Immature natural killer cell (primary cell): Measurements from ENCODE around the gene LRMDA. TPM values are rescaled to one million over a fixed set of nuclear protein-coding genes. Genes with fewer than 3 reads are reported as not detected.

ENCODE experiments used
- DNase-seq, 3 donors: peaks; one replicate each; pipeline ENCODE4 v3.0.0; 2022; ENCODE audit warnings: mixed read lengths in 1 of 3
- H3K27ac Mint-ChIP-seq, 6 donors: one replicate each; pipeline ENCODE4 v1.8.0; 2020; ENCODE audit warnings: mixed read lengths in 6 of 6, mild to moderate bottlenecking in 5 of 6, inconsistent platforms in 4 of 6, moderate library complexity in 3 of 6
- H3K27me3 Mint-ChIP-seq, 3 donors: one replicate each; pipeline ENCODE4 v1.8.0; 2020 to 2021; ENCODE audit warnings: low read depth in 3 of 3, mild to moderate bottlenecking in 3 of 3, mixed read lengths in 3 of 3, moderate library complexity in 3 of 3, inconsistent platforms in 1 of 3
- H3K36me3 Mint-ChIP-seq, 3 donors: one replicate each; pipeline ENCODE4 v1.8.0; 2020; ENCODE audit warnings: mixed read lengths in 3 of 3, inconsistent platforms in 2 of 3, mild to moderate bottlenecking in 2 of 3
- H3K4me1 Mint-ChIP-seq, 2 donors: one replicate each; pipeline ENCODE4 v1.8.0; 2020; ENCODE audit warnings: inconsistent platforms in 2 of 2, mild to moderate bottlenecking in 2 of 2, mixed read lengths in 2 of 2, moderate library complexity in 1 of 2
- H3K4me3 Mint-ChIP-seq, 5 donors: one replicate each; pipeline ENCODE4 v1.8.0; 2020; ENCODE audit warnings: mild to moderate bottlenecking in 5 of 5, mixed read lengths in 5 of 5, inconsistent platforms in 3 of 5, moderate library complexity in 3 of 5
- H3K9me3 Mint-ChIP-seq, 6 donors: one replicate each; pipeline ENCODE4 v1.8.0; 2020; ENCODE audit warnings: mild to moderate bottlenecking in 6 of 6, mixed read lengths in 6 of 6, inconsistent platforms in 4 of 6, moderate library complexity in 3 of 6
- polyA plus RNA-seq, 3 donors: library from polyadenylated mRNA; unstranded; fragments of 300-500 nt; fragmentation: Illumina TruSeq; gene quantifications; one replicate each; pipeline ENCODE4 v1.2.3, GENCODE V29; 2021

The LRMDA gene
- polyA plus RNA-seq, 3 donors from 2014 or later, result 1.7 to 14.2 (median 2.3) TPM

DNA sequence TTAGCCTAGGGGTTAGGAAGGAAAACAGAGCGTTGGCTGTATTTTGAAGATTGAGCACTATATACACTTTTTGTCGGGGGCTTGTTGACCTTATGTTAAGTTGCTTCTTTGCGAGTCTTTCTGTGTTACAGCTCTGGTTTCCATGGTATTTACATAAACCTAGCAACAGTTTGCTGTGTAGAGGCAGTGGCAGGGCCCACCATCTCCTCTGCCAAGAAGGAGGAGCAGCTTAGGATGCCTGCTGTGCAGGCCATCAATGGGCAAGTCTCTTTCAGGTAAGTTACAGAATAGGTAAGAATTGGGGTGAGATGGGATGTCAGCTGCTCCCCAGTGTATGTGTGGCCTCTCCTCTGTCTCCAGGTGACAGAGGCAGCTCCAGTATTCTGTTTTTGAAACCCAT, 485.5 kb downstream of the LRMDA start:
- Mint-ChIP-seq H3K4me3 (no peak overlapping the region), H3K27ac (no peak overlapping the region), H3K36me3 (no peaks in the 10 kb centered on the region), H3K9me3 (no peaks in the 10 kb centered on the region), H3K4me1 (no peaks in the 10 kb centered on the region), H3K27me3 (peaks cover 2 to 6% (median 4%) of the 10 kb centered on the region in 3 donors)
- DNase-seq, result no peak

DNA sequence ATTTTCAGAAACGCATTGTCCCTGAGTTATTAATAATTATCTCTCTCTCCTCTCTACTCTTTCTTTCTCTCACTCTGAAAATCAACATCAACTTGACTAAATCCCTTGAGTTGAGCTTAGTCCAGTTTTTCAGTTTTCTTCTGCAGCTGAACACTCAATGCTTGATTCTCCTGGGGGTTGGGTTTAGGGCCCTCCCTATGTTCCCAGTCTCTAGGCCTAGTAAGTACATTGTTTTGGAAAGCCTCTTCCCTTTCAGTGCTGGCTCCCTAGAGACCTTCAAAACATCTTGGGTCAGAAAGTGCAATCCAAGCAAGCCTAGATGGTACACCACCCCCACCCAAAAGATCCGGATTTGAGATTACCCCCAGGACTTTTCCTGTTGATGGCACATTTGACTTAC, 488.5 kb downstream of the LRMDA start:
- Mint-ChIP-seq H3K27ac (no peak overlapping the region), H3K9me3 (peaks cover 0 to 5% (median 0%) of the 10 kb centered on the region in 6 donors), H3K4me3 (no peak overlapping the region), H3K36me3 (no peaks in the 10 kb centered on the region), H3K27me3 (peaks cover 0 to 4% (median 3%) of the 10 kb centered on the region in 3 donors), H3K4me1 (no peaks in the 10 kb centered on the region)
- DNase-seq, result no peak

DNA sequence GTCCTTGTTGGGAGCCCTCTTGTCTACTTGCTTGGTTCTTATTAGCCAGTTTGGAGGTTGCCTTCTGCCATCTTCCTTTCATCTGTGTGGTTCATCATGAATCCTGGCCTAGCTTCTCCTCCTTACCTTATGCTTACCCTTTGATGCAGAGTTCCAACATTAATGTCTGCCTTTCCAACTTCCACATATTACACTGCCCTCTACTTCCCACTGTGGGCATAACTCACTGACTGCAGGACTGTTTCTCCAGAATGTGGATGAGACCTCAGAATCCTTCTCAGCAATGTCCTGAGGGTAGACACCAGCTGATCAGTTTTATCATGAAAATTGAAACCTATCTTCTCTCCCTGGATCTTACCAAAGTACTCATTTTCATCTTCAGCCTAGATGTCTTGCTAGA, 491.0 kb downstream of the LRMDA start:
- DNase-seq, result no peak
- Mint-ChIP-seq H3K4me3 (no peak overlapping the region), H3K4me1 (no peaks in the 10 kb centered on the region), H3K9me3 (peaks cover 0 to 5% (median 0%) of the 10 kb centered on the region in 6 donors), H3K36me3 (no peaks in the 10 kb centered on the region), H3K27me3 (peaks cover 0 to 4% (median 3%) of the 10 kb centered on the region in 3 donors), H3K27ac (no peak overlapping the region)

DNA sequence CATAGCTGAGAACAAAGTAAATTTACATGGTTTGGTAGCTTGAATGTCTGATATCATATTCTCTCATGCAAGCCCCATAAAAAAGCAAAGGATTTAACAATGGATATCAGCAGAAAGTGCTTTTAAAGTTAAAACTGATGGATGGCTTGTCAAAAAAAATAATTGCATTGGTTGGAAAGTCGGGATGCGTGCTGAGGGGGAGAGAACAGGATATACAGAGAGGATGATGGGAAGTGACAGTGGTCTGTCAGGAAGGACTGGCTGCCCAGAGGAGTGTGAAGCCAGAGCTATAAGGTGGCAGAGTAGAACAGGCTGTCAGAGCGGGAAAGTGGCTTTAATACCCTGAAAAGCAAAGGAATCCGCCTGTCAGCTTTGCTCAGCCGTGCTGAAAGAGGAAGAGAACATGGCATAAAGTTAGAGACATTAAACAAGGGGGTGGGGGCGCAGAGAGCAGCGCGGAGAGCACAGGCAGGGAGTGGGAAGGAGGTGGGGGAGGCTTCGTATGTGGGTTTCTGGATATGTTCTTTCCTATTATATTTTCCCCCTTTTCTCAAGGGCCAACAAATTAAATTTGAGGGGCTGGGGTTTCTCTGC, 493.0 kb downstream of the LRMDA start:
- Mint-ChIP-seq H3K36me3 (no peaks in the 10 kb centered on the region), H3K4me3 (no peak overlapping the region), H3K4me1 (no peaks in the 10 kb centered on the region), H3K9me3 (peaks cover 0 to 5% (median 0%) of the 10 kb centered on the region in 6 donors), H3K27ac (no peak overlapping the region), H3K27me3 (peaks cover 0 to 4% (median 1%) of the 10 kb centered on the region in 3 donors)
- DNase-seq, result no peak

DNA sequence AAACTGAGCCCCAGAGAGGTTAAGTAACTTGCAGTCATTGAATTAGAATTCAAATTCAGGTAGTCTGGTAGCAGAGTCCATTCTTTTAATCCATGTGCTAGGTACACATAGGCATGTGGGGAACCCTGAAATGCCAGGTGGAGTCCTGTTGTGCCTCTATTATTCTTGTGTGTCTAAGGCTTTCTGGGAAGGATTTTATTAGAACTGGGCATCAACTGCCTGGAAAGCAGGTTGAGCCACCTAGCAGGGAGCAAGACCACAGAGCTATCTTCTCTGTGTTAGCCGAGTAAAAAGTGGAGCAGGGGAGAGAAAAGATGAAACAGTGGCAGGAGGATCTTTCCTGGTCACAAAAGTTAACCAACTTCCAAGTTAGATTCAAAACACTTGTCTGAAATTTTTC, 494.6 kb downstream of the LRMDA start:
- DNase-seq, result no peak
- Mint-ChIP-seq H3K27me3 (peaks cover 0 to 3% (median 0%) of the 10 kb centered on the region in 3 donors), H3K27ac (no peak overlapping the region), H3K9me3 (peaks cover 0 to 5% (median 0%) of the 10 kb centered on the region in 6 donors), H3K4me3 (no peak overlapping the region), H3K36me3 (no peaks in the 10 kb centered on the region), H3K4me1 (no peaks in the 10 kb centered on the region)

DNA sequence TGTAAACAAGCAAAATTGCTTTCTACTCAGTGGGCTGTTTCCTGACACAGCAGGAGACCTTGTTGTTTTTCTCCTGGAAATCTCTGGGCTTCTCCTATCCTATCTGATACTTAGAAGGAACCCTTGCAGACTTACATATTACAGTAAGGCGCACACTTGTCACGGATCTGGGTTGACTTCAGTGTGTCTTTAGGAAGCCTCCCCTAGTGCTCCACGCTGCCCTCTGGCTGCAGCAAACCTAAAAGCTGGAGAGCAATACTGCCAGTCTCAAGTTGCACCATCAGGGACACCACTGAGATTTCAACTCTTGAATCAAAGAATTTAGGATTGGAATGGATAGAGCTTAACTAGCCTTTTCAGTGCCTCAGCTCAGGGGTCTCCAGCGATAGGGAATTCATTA, 495.3 kb downstream of the LRMDA start:
- no peak overlapping the region for H3K27ac Mint-ChIP-seq
- H3K4me1 Mint-ChIP-seq, result no peaks in the 10 kb centered on the region
- H3K36me3 Mint-ChIP-seq, result no peaks in the 10 kb centered on the region
- H3K4me3 Mint-ChIP-seq, result no peak overlapping the region
- H3K9me3 Mint-ChIP-seq, result peaks cover 0 to 5% (median 0%) of the 10 kb centered on the region in 6 donors
- peaks cover 0 to 3% (median 0%) of the 10 kb centered on the region in 3 donors for H3K27me3 Mint-ChIP-seq
- DNase-seq, result no peak

DNA sequence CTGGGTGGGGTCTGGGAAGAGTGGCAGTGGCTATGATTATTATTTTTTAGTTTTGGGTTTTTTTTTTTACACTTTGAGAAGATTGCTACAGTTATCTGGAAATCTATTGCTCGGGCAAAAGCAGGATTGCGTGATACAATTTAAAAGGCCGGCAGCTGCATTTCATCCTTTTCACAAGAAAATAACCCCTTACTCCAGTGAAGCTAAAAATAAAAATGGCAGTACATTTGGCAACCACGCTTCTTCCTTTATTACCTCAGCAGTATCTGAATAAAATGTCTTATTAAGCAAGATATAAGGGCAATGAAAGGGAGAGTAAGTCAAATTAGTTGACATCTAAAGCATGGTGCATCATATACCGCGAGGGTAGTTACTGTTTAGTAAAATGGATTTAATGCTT, 496.8 kb downstream of the LRMDA start:
- H3K27ac Mint-ChIP-seq, result no peak overlapping the region
- H3K4me1 Mint-ChIP-seq, result no peaks in the 10 kb centered on the region
- H3K4me3 Mint-ChIP-seq, result no peak overlapping the region
- peaks cover 3% of the 10 kb centered on the region in 3 donors for H3K27me3 Mint-ChIP-seq
- no peaks in the 10 kb centered on the region for H3K9me3 Mint-ChIP-seq
- no peak for DNase-seq
- no peaks in the 10 kb centered on the region for H3K36me3 Mint-ChIP-seq

DNA sequence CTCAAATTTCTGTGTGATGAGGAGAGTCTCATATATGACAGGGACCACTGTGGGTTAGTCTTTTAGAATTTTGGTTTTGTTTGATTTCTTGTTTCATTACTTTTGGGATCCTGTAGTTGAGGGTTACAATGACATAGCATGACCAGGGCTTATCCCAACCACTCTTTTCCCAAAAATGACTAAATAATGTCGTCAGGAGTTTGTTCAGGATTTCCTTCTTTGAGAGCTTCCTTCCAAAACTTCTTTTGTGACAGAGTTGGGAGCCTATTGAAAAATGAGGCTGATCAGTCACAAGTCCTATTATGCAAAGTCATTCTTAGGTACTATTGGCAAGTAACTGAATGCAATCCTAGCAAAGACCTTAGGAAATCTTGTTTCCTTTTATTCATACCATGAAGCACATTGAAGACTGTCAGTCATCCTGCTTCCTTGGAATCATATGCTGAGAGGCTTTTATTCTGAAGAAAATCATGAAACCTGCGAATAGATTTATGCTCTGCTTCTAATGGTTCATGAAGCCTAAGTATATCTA, 498.3 kb downstream of the LRMDA start:
- Mint-ChIP-seq H3K4me1 (no peaks in the 10 kb centered on the region), H3K9me3 (no peaks in the 10 kb centered on the region), H3K36me3 (no peaks in the 10 kb centered on the region), H3K27ac (no peak overlapping the region), H3K27me3 (peaks cover 0 to 3% (median 3%) of the 10 kb centered on the region in 3 donors), H3K4me3 (no peak overlapping the region)
- DNase-seq, result no peak

DNA sequence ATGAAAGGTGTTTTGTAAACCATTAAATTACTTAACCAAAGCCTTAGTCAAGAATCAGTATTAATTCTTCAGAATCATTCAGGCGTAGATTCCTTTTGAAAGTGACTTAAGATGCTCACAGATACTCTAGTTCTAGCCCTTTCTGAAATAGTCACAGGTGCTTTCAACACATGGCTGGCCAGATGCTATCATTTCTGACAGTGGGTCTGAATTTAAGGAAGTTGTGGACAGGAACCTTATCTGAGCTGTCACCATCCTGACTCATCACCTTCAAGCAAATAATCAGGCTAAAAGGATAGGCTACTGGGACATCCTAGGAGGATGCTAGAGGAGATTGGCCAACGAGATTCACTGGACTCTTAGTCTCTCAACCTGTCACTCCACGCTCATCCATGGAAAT, 501.5 kb downstream of the LRMDA start:
- Mint-ChIP-seq H3K27ac (no peak overlapping the region), H3K4me3 (no peak overlapping the region), H3K9me3 (no peaks in the 10 kb centered on the region), H3K4me1 (no peaks in the 10 kb centered on the region), H3K27me3 (peaks cover 0 to 8% (median 3%) of the 10 kb centered on the region in 3 donors), H3K36me3 (no peaks in the 10 kb centered on the region)
- no peak for DNase-seq

DNA sequence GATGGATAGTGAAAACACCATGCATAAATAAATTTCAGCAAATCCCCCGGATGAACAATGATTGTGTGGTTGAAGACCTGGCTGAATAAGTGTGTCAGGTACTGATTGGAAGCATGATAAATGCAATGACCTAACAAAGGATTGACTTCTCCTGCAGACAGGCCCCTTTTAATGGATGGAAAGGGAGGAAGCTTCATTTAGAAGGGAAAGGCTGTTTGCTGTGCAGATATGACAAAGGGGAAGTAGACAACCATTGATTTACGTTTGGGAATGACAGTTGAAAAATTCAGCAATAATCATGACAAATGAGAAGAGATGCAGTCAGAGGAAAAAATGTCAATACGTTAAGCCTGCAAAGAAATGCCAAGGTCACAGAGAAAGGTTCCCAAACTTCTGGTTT, 503.8 kb downstream of the LRMDA start:
- Mint-ChIP-seq H3K27me3 (peaks cover 0 to 8% (median 4%) of the 10 kb centered on the region in 3 donors), H3K27ac (no peak overlapping the region), H3K4me3 (no peak overlapping the region), H3K9me3 (no peaks in the 10 kb centered on the region), H3K36me3 (no peaks in the 10 kb centered on the region), H3K4me1 (no peaks in the 10 kb centered on the region)
- DNase-seq, result no peak

DNA sequence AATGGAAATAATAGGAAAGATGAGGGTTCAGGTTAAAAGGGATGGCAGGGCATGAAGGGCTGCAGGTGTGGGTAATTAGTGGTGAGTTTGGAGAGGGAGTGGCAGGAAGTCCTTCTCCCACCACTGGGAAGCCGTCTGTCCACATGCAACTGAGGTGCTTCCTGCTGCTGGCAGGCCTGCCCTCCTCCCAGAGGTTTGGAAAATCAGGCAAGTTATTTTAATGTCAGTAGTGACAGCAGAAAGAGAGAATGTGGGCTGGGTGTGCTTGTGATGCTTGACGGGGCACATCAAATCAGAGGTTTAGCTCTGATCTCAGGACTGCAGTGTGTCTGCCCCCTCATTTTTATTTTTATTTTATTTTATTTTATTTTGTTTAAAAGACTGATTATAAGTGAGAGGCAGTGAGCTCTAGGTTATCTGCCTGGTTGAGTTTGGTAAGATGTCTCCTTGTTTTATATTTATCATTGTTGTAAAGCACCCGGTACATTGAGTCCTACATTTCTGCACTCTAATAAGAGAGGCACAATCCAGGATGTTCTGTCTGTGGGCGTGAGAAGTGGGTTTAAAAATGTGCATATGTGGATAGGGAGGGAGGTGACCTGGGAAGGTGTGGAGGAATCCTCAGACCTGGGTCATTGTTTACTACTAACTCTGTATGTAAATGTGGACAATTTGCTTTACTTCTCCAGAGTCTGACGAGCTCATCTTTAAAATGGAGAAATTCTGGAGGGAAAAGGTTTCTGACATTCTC, 504.4 kb downstream of the LRMDA start:
- Mint-ChIP-seq H3K4me1 (no peaks in the 10 kb centered on the region), H3K27ac (no peak overlapping the region), H3K4me3 (no peak overlapping the region), H3K27me3 (peaks cover 0 to 8% (median 4%) of the 10 kb centered on the region in 3 donors), H3K9me3 (no peaks in the 10 kb centered on the region), H3K36me3 (no peaks in the 10 kb centered on the region)
- no peak for DNase-seq

DNA sequence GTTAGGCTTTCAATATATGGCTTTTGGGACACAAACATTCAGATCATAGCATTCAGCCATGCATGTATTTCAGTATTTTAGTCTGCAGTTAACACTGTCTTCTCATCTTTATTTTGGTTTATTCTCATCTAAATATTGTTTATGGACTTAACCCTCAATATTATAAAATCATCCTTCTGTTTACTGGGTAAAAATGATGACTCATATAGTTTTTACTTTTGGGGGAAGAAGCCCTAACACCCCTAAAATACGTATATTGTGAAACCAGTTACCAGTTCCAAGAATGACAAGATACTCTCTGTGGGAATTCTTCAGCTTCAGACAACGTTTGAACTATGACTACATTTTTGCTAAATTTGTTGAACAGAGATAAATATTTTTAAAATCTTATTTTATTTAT, 505.4 kb downstream of the LRMDA start:
- Mint-ChIP-seq H3K27me3 (peaks cover 0 to 8% (median 5%) of the 10 kb centered on the region in 3 donors), H3K4me3 (no peak overlapping the region), H3K36me3 (no peaks in the 10 kb centered on the region), H3K9me3 (no peaks in the 10 kb centered on the region), H3K4me1 (no peaks in the 10 kb centered on the region), H3K27ac (no peak overlapping the region)
- no peak for DNase-seq

DNA sequence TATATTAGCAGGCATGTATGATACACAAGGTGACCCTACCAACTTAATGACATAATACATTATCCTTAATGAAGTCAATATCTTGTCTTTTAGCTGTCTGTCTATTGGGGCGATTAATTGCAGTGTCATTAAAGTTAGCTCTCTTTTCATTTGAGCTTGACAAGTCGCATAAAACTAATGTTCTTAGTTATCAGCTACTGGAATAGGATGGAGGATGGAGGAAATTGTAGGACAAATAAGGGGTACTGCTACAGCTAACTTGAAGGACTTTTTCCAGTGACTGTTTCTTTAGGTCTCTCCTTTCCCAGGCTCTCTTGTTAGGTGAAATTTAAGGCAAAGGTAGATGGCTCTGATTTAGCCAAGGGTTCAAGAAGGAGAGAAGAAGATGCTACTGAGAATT, 506.4 kb downstream of the LRMDA start:
- Mint-ChIP-seq H3K4me3 (no peak overlapping the region), H3K36me3 (no peaks in the 10 kb centered on the region), H3K4me1 (no peaks in the 10 kb centered on the region), H3K27me3 (peaks cover 0 to 5% (median 3%) of the 10 kb centered on the region in 3 donors), H3K9me3 (no peaks in the 10 kb centered on the region), H3K27ac (no peak overlapping the region)
- no peak for DNase-seq

DNA sequence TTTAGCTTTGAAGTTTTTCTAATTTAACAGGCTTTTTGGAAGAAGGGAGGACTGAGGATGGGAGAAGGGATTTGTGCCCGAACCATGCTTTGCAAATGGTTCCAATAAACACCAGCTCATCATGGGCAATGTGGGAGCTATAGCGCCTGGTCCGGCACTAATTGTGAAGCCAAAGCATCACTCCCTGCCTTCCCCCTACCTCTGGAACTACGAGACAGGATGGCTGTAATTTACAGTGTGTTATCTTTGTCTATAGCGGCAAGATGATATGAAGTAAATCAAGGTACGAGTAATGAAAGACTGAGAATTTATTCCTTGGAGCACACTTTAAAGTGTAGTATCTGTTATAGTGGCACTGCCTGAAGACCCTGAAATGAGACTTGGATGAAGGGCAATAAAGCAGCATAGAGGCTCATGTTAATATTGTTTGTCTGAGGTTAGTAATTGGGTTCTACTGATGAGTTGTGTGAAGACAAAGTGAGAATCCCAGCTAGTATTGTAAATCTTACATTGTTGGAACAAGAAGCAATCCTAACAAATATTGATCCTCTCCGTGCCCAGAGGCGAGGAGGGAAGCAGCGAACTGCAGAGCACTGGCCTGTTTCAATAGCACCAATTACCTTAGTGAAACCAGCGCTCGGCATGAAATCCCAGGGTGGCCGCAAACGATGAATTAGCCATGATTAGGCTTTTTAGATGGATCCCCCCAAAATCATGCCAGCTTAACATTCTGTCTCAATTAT, 507.1 kb downstream of the LRMDA start:
- Mint-ChIP-seq H3K27me3 (peaks cover 0 to 5% (median 3%) of the 10 kb centered on the region in 3 donors), H3K9me3 (no peaks in the 10 kb centered on the region), H3K4me1 (no peaks in the 10 kb centered on the region), H3K36me3 (no peaks in the 10 kb centered on the region), H3K4me3 (no peak overlapping the region), H3K27ac (no peak overlapping the region)
- DNase-seq, result no peak
